Left lobe of liver (tissue), 2 donors: ENCODE measurements around the gene MAPKAP1. TPM values are rescaled to one million over a fixed set of nuclear protein-coding genes. Genes with fewer than 3 reads are reported as not detected.

ENCODE experiments used
- ATAC-seq: fragments of 200-7000 bp; cut with Tn5 transposase; one replicate; pipeline ENCODE4 v1.9.1; 2020; ENCODE audit warnings: mild to moderate bottlenecking, moderate library complexity
- DNase-seq: peaks from one replicate; pipeline ENCODE4 v3.0.0-alpha.2; 2020; ENCODE audit warnings: low spot score
- total RNA-seq: library from RNA; stranded (reverse); gene quantifications from one replicate; pipeline ENCODE4 v1.2.1, GENCODE V29; 2021
- donor health status: DM: no; HTN: no; CAD: no; lungs with moderate emphysema.
- donor health status: DM: no; HTN: yes; CAD: no.

Gene MAPKAP1
- total RNA-seq, 1 donor from 2014 or later = 42.4 TPM

- ATAC-seq (no peak), DNase-seq (no peak)
Measured at GRCh38 chr9:125493881-125494652, 212.9 kb downstream of the MAPKAP1 start.

- ATAC-seq (peak; percentile 90), DNase-seq (peak; percentile 80)
Measured at GRCh38 chr9:125493384-125493783, 213.6 kb downstream of the MAPKAP1 start.

- ATAC-seq = peak; percentile 32
- DNase-seq = no peak
Measured at GRCh38 chr9:125492719-125493118, 214.3 kb downstream of the MAPKAP1 start.

- no peak for DNase-seq
- ATAC-seq = no peak
Measured at GRCh38 chr9:125487842-125488241, 219.2 kb downstream of the MAPKAP1 start.

GRCh38 chr9:125486576-125486975, 220.4 kb downstream of the MAPKAP1 start:
- ATAC-seq = peak; percentile 77

GRCh38 chr9:125486152-125486508, 220.9 kb downstream of the MAPKAP1 start:
- DNase-seq (peak; percentile 85), ATAC-seq (peak; percentile 89)

More at GRCh38 chr9:125486576-125486975, 220.4 kb downstream of the MAPKAP1 start:
- DNase-seq = peak; percentile 75

- DNase-seq (no peak), ATAC-seq (peak; percentile 63)
Measured at GRCh38 chr9:125485471-125486151, 221.4 kb downstream of the MAPKAP1 start.

- ATAC-seq = no peak
- DNase-seq = no peak
Measured at GRCh38 chr9:125484350-125485282, 222.4 kb downstream of the MAPKAP1 start.

GRCh38 chr9:125483697-125484096, 223.3 kb downstream of the MAPKAP1 start:
- ATAC-seq (no peak), DNase-seq (no peak)

GRCh38 chr9:125479846-125480615, 227.0 kb downstream of the MAPKAP1 start:
- ATAC-seq (no peak), DNase-seq (no peak)

- ATAC-seq (no peak), DNase-seq (no peak)
Measured at GRCh38 chr9:125477089-125477544, 229.9 kb downstream of the MAPKAP1 start.

GRCh38 chr9:125476645-125477044, 230.4 kb downstream of the MAPKAP1 start:
- DNase-seq = no peak
- peak; percentile 10 for ATAC-seq

GRCh38 chr9:125475385-125475784, 231.6 kb downstream of the MAPKAP1 start:
- ATAC-seq (peak; percentile 93), DNase-seq (peak; percentile 91)

GRCh38 chr9:125472926-125473701, 233.9 kb downstream of the MAPKAP1 start:
- DNase-seq (no peak), ATAC-seq (no peak)

- ATAC-seq = no peak
- DNase-seq = no peak
Measured at GRCh38 chr9:125472562-125472925, 234.5 kb downstream of the MAPKAP1 start.

- ATAC-seq = no peak
- no peak for DNase-seq
Measured at GRCh38 chr9:125470767-125471580, 236.0 kb downstream of the MAPKAP1 start.

- ATAC-seq = no peak
- DNase-seq = no peak
Measured at GRCh38 chr9:125470189-125470588, 236.8 kb downstream of the MAPKAP1 start.

- peak; percentile 83 for ATAC-seq
- peak; percentile 75 for DNase-seq
Measured at GRCh38 chr9:125468646-125469045, 238.4 kb downstream of the MAPKAP1 start.
